Measurements from ENCODE around the gene TRMT2A.

Gene TRMT2A

GRCh38 chr22:20131859-20132685 is 15.0 kb upstream of the TRMT2A start:
- DNase-seq = no peak

DNA sequence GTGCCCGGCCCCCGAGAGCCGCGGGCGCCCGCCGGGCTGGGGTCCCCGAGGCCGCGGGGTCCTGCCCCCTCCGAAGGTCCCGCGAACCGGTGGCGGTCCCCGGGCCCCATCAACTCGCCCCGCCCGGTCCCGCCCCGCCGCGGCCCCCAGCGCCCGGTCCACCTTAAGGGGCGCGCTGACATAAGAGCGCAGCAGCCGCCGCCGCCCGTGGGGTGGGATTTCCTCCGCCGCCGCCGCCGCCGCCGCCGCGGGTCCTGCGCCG is 14.5 kb upstream of the TRMT2A start, which contains the start of gene ZDHHC8:
Gene ZDHHC8 (plus strand): TSS at position 208 of the 262 bp plus-strand sequence. CDS start 144 bp downstream, outside the sequence.
- DNase-seq = no peak

DNA sequence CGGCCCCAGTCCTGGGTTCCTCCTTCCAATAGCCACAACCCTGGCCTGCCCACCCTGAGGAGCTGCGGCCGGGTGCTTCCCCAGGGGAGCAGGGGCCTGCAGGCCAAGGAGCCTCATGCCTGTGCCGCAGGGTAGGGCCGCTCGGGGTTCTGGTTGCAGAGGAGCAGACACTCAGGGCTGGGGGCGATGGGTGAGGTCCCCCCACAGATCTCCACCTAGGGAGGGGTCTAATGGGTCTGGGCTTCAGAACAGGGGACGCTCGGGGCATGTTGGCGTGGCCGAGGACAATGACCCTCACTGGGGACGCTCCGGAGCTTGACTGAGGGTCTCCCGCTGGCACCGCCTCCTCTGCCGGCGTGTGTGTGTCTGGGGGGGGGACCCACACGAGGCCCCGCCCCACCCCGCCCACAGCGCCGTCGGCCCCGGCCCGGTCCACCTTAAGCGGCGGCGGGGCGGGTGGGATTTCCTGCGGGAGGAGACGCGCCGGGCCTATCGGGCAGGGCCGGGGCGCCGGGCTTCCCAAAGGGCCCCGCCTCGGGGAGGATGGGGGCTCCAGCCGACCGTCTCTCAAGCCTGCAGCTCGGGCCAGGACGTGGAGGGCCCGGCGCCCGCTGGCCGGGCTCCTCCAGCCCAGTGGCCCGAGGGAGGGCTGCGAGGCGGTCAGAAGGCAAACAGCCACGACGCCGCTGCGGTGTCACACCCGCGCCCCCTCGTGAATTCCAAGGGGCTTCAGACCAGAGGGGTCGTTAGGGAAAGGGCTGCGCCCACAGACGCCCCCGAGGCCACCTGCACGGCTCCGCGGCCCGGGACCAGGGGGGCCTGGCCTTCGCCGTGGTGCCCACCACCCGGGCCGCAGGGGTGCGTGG is 13.9 kb upstream of the TRMT2A start:
- no peak for DNase-seq

- no peak for DNase-seq
Observed at GRCh38 chr22:20130319-20130718, 13.3 kb upstream of the TRMT2A start.

GRCh38 chr22:20129747-20130014 is 12.7 kb upstream of the TRMT2A start:
- DNase-seq = no peak

GRCh38 chr22:20128902-20129746 is 12.1 kb upstream of the TRMT2A start:
- no peak for DNase-seq

- no peak for DNase-seq
Observed at GRCh38 chr22:20128619-20128901, 11.5 kb upstream of the TRMT2A start.

GRCh38 chr22:20127869-20128618 is 11.0 kb upstream of the TRMT2A start:
- DNase-seq = no peak

DNA sequence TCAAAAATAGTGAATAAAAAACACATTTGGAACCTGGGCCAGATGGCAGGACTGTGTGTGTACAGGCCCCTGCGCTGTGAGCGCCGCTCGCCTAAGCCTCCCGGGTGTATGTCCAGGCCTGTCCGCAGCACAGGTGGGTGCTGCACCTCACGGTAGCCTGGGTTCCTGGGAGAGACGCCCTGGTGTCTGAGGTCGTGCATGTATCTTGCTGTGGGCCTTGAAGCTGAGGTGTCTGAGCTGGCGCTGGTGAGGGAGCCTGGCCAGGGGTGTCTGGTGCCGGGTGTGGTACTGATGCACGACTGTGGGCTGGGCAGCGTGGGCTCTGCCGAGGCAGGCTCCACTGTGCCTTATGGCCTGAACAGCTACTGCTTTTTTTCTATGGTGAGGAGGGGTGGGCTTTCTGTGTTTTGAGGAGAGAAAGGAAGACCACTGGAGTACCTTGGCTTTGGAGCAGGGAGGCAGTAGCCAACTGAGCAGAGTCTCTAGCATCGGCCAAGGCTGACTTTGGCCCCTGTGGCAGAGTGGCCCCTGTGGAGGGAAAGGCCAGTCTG is 10.4 kb upstream of the TRMT2A start:
- DNase-seq = no peak

GRCh38 chr22:20126284-20127029 is 9.4 kb upstream of the TRMT2A start:
- DNase-seq = no peak

DNA sequence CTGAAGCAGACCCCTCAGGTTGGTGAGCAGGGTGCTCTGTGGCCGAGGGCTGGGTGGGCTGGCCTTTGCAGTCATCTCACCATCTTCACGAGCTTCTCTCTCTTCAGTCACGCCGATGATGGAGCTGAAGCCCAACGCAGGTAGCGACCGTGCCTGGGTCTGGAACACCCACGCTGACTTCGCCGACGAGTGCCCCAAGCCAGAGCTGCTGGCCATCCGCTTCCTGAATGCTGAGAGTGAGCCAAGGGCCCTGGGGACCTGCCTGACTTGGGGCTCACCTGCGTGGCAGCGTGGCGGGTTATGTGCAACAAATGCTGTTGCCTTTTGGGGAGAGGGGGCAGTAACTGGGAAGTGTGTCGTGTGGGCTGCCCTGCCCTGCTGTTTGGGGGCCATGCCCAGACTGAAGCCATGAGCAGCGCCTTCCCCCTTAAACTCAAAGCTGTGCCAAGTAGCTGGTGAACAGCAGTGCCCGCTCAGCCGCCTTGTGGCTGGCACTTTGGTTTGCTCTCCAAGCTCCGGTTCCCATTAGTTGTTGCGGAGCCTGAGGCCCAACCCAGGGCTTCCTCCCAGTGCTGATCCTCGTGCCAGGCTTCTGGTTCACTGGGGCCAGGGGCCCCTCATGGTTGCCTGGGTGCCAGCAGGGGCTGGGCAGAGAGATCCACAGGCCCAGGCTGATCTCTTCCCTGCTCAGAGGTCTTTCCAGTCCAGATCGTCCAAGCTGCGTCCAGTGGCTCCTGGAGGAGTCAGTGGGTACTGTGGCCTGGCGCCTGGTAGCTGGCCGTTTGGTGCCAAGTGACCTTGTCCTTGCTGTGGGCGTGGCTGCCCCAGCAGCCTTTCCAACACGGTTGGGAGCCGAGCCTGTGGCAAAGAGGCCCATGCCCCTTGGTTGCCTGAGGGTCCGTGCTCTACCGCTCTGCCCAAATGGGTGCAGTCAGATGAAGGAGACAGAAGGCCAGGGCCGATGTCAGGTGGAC is 8.5 kb upstream of the TRMT2A start:
- no peak for DNase-seq

- DNase-seq = no peak
Observed at GRCh38 chr22:20124083-20124787, 7.2 kb upstream of the TRMT2A start.

GRCh38 chr22:20123366-20124082 is 6.5 kb upstream of the TRMT2A start:
- no peak for DNase-seq

DNA sequence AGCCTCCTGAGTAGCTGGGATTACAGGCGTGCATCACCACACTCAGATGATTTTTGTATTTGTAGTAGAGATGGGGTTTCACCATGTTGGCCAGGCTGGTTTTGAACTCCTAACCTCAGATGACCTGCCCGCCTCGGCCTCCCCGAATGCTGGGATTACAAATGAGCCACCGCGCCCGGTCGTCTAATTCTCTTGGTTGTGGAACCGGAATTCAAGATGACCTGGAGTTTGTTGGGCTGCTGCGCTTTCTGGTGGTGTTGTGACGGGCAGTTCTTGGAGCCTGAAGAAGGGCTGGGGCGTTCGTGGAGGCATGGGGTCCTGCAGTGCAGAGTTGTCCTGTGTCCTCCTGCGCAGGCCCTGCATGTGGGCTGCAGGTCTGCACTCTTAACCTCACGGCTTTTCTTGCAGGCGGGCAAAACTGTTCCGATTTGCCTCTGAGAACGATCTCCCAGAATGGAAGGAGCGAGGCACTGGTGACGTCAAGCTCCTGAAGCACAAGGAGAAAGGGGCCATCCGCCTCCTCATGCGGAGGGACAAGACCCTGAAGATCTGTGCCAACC is 4.9 kb upstream of the TRMT2A start:
- no peak for DNase-seq

GRCh38 chr22:20118300-20119020 is 1.4 kb upstream of the TRMT2A start:
- DNase-seq = no peak

GRCh38 chr22:20117633-20118299 is 740 bp upstream of the TRMT2A start:
- DNase-seq = no peak

- no peak for DNase-seq
Observed at GRCh38 chr22:20116376-20116950, 563 bp downstream of the TRMT2A start.

Measured in NCI-H1694 treated with DMSO at 0.1 percent for 48 hours (cell line).